Fibroblast of skin of right biceps (primary cell): ENCODE measurements around the gene BLVRA.
"Not testable (repeated sequence)": the region's sequence is repeated elsewhere in the genome, so short reads cannot be mapped to it uniquely, and the experiment has no call there.

Experiments used
- DNase-seq: peaks from one replicate; pipeline ENCODE4 v3.0.0-alpha.2; 2013

Gene BLVRA

GRCh38 chr7:43758029-43758821, at the start of gene BLVRA:
Gene BLVRA (plus strand): TSS chr7:43758680. CDS start chr7:43771159, 12,479 bp downstream.
- peak; percentile 56 for DNase-seq

GRCh38 chr7:43711503-43711902, 47.0 kb upstream of the BLVRA start:
- no peak for DNase-seq

- not testable (repeated sequence) for DNase-seq
These were observed 42.5 kb upstream of the BLVRA start for GRCh38 chr7:43715966-43716365.

GRCh38 chr7:43716598-43716997, 41.9 kb upstream of the BLVRA start:
- no peak for DNase-seq

GRCh38 chr7:43721193-43721806, 37.2 kb upstream of the BLVRA start:
- peak; percentile 58 for DNase-seq

GRCh38 chr7:43723007-43723341, 35.5 kb upstream of the BLVRA start:
- DNase-seq, result no peak

GRCh38 chr7:43725251-43725650, 33.2 kb upstream of the BLVRA start:
- DNase-seq, result no peak

- peak; percentile 65 for DNase-seq
These were observed 32.0 kb upstream of the BLVRA start for GRCh38 chr7:43726466-43726865.

- DNase-seq, result no peak
These were observed 31.5 kb upstream of the BLVRA start for GRCh38 chr7:43727003-43727402.

GRCh38 chr7:43727494-43727893, 31.0 kb upstream of the BLVRA start:
- DNase-seq, result no peak

- peak; percentile 87 for DNase-seq
These were observed 29.1 kb upstream of the BLVRA start, which contains the start of gene COA1 for GRCh38 chr7:43729214-43729923. Gene COA1 (minus strand): TSS chr7:43729523. CDS start chr7:43648614, 80,909 bp downstream.

GRCh38 chr7:43729924-43730248, 28.6 kb upstream of the BLVRA start:
- DNase-seq, result no peak

- not testable (repeated sequence) for DNase-seq
These were observed 27.0 kb upstream of the BLVRA start for GRCh38 chr7:43731494-43731893.

GRCh38 chr7:43734575-43735332, 23.7 kb upstream of the BLVRA start:
- DNase-seq, result not testable (repeated sequence)

- DNase-seq, result no peak
These were observed 23.1 kb upstream of the BLVRA start for GRCh38 chr7:43735403-43735801.

GRCh38 chr7:43735802-43736603, 22.5 kb upstream of the BLVRA start:
- DNase-seq, result peak; percentile 21

- no peak for DNase-seq
These were observed 20.9 kb upstream of the BLVRA start for GRCh38 chr7:43737467-43738127.

- no peak for DNase-seq
These were observed 15.8 kb upstream of the BLVRA start for GRCh38 chr7:43742692-43743091.

- no peak for DNase-seq
These were observed 11.0 kb upstream of the BLVRA start for GRCh38 chr7:43747328-43748105.

- no peak for DNase-seq
These were observed 9.0 kb upstream of the BLVRA start for GRCh38 chr7:43749383-43749940.
